Hippocampal formation (tissue), 2 donors: ENCODE data around the gene SERINC3.
A peak's percentile ranks its signal among the peaks of the same experiment; 100 is the strongest.

ENCODE experiments used
- DNase-seq, 2 donors: peaks; one replicate each; lab custom pipeline; 2025; lab: John Stamatoyannopoulos, UW

The SERINC3 gene

DNA sequence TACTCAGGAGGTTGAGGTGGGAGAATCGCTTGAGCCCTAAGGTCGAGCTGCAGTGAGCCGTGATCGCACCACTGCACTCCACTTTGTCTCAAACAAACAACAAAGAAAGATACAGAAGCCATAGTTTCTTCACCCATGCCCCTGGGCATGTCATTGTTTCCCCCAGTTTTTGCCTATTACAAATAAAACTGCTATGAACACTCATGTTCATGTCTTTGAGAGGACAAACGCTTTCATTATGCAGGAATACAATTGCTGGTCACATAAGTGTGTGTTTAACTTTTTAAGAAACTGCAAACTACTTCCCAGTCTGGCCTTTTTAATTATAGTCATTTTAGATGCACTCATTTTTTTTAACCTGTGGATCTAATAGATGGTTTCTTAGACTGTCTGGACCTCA lies 58.4 kb downstream of the SERINC3 start:
- no peak for DNase-seq

- no peak for DNase-seq
These were observed 60.1 kb downstream of the SERINC3 start for GRCh38 chr20:44461803-44462174.

GRCh38 chr20:44461142-44461802 lies 60.6 kb downstream of the SERINC3 start:
- DNase-seq = no peak

- peak in 1 of 2 donors; percentile 47 for DNase-seq
These were observed 61.1 kb downstream of the SERINC3 start for GRCh38 chr20:44460795-44461141.

DNA sequence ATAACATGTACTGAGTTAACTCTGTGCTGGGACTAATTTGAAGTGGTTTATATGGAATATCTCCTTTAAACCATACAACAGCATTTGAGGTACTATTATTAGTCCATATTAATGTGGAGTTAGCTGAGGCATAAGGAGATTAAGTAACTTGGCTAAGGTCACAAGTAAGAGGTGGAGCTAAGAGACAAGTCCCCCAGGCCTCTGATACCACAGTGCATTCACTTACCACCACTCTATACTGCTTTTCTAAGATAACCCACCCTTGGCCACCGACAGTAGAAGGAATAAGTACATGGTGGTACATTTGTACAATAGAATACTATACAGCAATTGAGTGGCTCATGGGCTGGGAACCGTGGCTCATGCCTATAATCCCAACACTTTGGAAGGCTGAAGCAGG lies 62.6 kb downstream of the SERINC3 start:
- no peak for DNase-seq

- no peak for DNase-seq
These were observed 64.9 kb downstream of the SERINC3 start for GRCh38 chr20:44457016-44457415.

- no peak for DNase-seq
These were observed 65.3 kb downstream of the SERINC3 start for GRCh38 chr20:44456611-44457010.

DNA sequence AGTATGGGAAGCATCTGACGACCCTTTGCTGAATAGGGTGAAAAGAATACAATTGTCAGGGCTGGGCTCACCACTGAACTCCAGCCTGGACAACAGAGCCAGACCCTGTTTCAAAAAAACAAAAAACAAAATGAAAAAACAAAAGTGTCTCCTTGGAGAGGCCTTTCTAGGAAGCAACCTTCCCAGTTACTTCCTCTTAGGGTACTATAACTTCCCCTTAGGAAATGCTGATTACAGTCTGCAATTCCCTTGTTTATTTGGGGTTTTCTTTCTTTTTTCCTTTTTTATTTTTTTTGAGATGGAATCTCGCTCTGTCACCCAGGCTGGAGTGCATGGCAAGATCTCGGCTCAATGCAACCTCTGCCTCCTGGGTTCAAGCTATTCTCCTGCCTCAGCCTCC lies 66.7 kb downstream of the SERINC3 start:
- DNase-seq = no peak

- DNase-seq = no peak
These were observed 67.4 kb downstream of the SERINC3 start for GRCh38 chr20:44454306-44454963.

DNA sequence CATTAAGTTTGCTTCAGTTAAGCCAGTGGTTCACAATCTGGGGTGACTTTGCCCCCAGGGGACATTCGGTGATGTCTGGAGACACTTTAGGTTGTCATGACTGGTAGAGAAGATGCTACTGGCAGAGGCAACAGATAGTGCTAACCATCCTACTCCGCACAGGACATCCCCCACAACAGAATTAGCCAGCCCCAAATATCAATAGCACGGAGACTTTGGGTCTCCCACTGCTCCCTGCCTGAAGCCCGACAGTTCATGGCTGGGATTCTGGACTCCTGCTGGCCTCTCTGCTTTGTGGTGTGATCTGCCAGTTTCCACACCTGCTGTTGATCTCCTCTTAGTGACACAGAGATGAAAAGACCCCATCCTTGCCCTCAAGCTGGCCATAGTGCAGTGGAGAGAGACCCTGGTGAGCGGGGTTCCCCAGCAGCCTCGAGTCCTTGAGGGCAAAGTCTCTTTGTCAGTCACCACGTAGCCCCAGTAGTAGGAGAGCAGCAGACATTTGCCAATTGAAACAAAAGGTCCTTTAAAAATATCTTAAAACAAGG lies 70.9 kb downstream of the SERINC3 start:
- no peak for DNase-seq

- no peak for DNase-seq
These were observed 71.5 kb downstream of the SERINC3 start for GRCh38 chr20:44450281-44450889.

DNA sequence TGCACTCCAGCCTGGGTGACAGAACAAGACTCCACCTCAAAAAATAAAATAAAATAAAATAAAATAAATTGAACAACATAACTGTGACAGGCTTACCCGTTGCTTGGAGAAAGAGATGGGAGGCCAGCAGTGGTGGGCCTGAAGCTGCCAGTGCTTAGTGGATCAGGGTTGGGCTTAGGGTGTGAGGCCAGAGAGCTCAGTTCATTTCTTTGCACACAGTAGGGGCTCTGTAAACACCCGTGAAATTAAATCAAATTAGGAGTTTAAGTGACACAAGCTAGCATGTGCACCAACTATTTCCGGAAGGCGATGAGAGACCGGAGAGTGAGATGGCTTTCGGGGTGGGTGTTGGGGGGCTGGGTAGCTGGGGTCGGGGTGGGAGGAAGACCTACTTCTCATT lies 72.0 kb downstream of the SERINC3 start:
- no peak for DNase-seq

DNA sequence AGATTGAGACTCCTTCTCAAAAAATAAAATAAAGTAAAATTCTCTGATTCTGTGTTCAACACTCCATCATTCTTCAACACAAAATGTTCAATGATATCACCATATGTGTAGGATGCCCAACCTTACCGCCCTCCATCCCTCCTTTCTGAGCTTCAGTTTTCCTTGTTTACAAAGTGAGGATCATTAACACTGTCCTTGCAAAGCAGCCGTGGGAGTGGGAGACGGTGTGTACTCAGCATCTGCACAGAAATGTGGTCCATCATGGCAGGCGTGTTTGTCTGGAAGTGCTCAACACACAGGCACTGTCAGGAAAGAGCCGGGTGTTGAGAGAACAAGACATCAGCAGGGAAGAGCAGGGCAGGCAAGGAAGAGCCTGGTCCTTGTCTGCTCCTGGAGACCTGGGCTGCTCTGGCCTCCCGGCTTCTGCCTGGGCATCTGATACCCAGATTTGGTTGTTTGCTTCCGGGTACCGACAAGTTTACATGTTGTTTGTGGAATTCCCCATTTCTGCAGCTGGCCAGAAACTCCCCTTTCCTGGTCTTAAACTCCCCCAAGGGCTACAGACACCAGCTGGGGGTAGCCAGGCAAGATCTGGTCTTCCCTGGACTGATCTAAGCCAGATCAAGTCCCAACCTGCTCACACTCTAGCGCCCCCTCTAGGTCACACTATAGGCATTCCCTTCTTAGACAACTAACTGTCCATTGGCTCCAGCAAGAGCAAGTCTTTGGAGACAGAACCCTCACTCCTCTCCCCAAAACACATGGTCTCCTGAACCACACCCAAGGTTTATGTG lies 72.9 kb downstream of the SERINC3 start:
- no peak for DNase-seq

DNA sequence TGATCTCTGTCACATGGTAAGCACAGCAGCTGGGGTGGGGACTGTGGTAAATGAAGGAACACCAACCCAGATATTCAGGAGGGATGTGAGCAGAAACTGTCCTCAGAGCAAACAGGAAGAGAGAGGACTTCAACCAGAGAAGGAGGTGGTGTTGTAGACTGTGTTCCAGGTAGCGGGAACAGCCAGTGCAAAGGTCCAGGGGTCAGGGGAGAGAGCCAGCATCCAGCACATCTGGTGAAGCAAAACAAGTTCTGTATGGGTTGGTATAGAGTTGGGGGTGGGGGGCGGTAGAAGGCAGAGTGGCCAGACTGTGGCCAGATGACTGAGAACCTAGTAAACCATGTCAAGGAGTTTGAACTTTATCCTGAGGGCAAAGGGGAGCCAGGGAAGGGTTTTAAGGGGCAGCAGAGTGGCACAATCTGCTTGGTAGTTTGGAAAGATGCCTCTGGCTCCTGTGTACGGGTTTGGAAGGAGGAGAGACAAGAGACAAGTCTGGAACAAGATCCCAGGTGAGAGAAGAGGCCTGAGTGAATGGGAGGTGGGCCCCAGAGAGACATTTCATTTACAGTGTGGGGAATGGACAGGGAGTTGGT lies 73.9 kb downstream of the SERINC3 start:
- no peak for DNase-seq
